Suprapubic skin (tissue), 4 donors: Measurements from ENCODE around the gene GIPR.

Source experiments
- POLR2A ChIP-seq, 2 donors: fragments of 450-650 bp; IDR thresholded peaks; one replicate each; pipeline ENCODE4 v1.6.1; 2017; ENCODE audit warnings: antibody characterized with exemption in 2 of 2, mild to moderate bottlenecking in 2 of 2, moderate library complexity in 2 of 2
- POLR2AphosphoS5 ChIP-seq, 3 donors: sonication (generic); formaldehyde crosslinking; IDR thresholded peaks; one replicate each; pipeline ENCODE4 v1.6.1; 2017; ENCODE audit warnings: antibody characterized with exemption in 3 of 3
- TF ChIP-seq, protein P1 (sequence below), 2 donors: fragments of 200-600 bp in 1 of 2; fragments of 450-650 bp in 1 of 2; sonication (generic) in 1 of 2; IDR thresholded peaks; one replicate each; pipeline ENCODE4 v1.5.1; 2016 to 2019; ENCODE audit warnings: antibody characterized with exemption in 2 of 2, mild to moderate bottlenecking in 1 of 2, moderate library complexity in 1 of 2

DNA sequence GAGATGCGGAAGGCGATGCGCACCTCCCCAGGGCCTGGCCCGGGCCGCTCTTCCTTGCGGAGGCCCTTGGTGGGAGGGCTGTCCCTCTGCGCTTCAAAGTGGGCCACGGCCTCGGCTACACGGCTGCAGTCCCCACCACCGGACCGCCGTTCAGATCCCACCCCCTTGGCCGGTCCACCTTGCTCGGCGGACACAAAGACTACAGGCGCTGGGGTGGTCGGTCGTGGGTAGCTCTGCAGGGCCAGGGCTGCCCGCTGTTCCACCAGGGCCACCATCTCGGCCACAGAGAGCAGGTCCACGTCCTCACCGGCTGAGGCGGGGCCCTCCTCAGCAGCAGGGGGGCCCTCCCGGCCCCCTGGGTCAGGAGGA, 44.7 kb downstream of the GIPR start:
- TF ChIP-seq, protein P1, sequence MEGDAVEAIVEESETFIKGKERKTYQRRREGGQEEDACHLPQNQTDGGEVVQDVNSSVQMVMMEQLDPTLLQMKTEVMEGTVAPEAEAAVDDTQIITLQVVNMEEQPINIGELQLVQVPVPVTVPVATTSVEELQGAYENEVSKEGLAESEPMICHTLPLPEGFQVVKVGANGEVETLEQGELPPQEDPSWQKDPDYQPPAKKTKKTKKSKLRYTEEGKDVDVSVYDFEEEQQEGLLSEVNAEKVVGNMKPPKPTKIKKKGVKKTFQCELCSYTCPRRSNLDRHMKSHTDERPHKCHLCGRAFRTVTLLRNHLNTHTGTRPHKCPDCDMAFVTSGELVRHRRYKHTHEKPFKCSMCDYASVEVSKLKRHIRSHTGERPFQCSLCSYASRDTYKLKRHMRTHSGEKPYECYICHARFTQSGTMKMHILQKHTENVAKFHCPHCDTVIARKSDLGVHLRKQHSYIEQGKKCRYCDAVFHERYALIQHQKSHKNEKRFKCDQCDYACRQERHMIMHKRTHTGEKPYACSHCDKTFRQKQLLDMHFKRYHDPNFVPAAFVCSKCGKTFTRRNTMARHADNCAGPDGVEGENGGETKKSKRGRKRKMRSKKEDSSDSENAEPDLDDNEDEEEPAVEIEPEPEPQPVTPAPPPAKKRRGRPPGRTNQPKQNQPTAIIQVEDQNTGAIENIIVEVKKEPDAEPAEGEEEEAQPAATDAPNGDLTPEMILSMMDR (IDR thresholded peaks at IDR 0.05), result no peak
- TF ChIP-seq POLR2AphosphoS5 (IDR thresholded peaks at IDR 0.05), result no peak
- TF ChIP-seq POLR2A (IDR thresholded peaks at IDR 0.05), result no peak
